Peyer's patch (tissue), 4 donors: Measurements from ENCODE around the gene IL1RAPL1.

ENCODE experiments used
- POLR2A ChIP-seq, 2 donors: fragments of 450-650 bp; IDR thresholded peaks; one replicate each; pipeline ENCODE4 v1.5.1; 2017; ENCODE audit warnings: antibody characterized with exemption in 2 of 2, mild to moderate bottlenecking in 2 of 2, moderate library complexity in 2 of 2
- TF ChIP-seq, protein P1 (sequence below), 6 experiments: fragments of 450-650 bp in 4 of 6; fragments of 200-600 bp in 2 of 6; sonication (generic) in 1 of 6; IDR thresholded peaks; one replicate each; pipeline ENCODE4 v1.5.1; 2017 to 2019; ENCODE audit warnings: antibody characterized with exemption in 6 of 6, mild to moderate bottlenecking in 3 of 6, moderate library complexity in 1 of 6

DNA sequence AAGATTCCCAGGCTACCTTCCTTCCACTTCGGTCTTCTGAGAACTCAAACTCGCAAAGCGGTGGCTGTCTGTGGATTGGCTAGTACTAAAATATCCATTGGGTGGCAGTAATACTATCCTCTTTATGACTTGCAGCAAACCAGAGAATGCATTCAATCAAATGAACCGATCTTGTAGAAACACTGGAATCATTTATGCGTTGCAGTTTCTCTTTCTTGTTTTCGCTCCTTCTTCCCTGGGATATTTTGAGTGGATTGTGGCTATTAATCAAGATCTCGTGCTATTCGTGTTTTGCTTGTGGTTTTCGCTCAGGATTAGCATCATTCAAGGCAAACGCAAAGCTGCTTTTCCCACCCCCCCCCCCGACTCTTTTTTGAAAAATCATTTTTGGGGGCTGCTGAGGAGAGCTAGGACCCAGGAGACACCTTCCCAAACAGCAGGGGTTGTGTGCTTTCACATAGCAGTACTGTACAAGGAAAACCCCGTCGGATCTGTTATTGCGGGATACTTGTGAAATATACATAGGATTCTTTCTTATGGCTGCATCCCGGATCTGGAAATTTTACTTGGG is at the start of gene IL1RAPL1:
- TF ChIP-seq, protein P1, sequence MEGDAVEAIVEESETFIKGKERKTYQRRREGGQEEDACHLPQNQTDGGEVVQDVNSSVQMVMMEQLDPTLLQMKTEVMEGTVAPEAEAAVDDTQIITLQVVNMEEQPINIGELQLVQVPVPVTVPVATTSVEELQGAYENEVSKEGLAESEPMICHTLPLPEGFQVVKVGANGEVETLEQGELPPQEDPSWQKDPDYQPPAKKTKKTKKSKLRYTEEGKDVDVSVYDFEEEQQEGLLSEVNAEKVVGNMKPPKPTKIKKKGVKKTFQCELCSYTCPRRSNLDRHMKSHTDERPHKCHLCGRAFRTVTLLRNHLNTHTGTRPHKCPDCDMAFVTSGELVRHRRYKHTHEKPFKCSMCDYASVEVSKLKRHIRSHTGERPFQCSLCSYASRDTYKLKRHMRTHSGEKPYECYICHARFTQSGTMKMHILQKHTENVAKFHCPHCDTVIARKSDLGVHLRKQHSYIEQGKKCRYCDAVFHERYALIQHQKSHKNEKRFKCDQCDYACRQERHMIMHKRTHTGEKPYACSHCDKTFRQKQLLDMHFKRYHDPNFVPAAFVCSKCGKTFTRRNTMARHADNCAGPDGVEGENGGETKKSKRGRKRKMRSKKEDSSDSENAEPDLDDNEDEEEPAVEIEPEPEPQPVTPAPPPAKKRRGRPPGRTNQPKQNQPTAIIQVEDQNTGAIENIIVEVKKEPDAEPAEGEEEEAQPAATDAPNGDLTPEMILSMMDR (IDR thresholded peaks at IDR 0.05): peak in 2 of 6 experiments; percentile 9 to 22
- TF ChIP-seq POLR2A (IDR thresholded peaks at IDR 0.05): no peak
